Measurements from ENCODE around the gene RHO.

Gene RHO

DNA sequence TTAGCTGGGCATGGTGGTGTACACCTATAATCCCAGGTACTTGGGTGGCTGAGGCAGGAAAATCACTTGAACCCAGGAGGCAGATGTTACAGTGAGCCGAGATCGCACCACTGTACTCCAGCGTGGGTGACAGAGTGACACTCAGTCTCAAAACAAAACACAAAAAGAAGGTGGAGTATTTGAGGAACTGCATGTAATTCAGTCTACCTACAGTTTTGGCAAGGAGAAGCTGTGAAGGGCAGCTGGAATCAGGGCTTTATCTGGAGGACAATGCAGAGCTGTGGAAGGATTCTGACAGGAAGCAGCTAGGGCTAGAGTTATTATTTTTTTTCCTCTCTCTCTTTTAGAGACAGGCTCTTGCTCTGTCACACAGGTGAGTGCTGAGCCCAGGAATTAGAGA is 21.4 kb downstream of the RHO start:
- Histone ChIP-seq H3K4me3 (ENCODE audit: low read length, poor library complexity, severe bottlenecking) (no peak overlapping the region), H3K4me1 (ENCODE audit: insufficient read depth, low read length, poor library complexity, severe bottlenecking) (no peaks in the 10 kb centered on the region), H3K9me3 (ENCODE audit: insufficient read depth, low read depth, low read length) (no peaks in the 10 kb centered on the region), H3K27me3 (ENCODE audit: insufficient read depth, low read length, poor library complexity, severe bottlenecking) (no peaks in the 10 kb centered on the region), H3K9me2 (replicated peaks; ENCODE audit: low read depth, low read length) (no peaks in the 10 kb centered on the region), H4K20me1 (ENCODE audit: insufficient read depth, low read length, poor library complexity, severe bottlenecking) (no peaks in the 10 kb centered on the region), H3K36me3 (ENCODE audit: insufficient read depth, low read length) (no peaks in the 10 kb centered on the region), H3K9ac (ENCODE audit: low read depth, low read length, poor library complexity, severe bottlenecking) (peak overlapping the region; percentile 11), H3K79me2 (ENCODE audit: insufficient read depth, low read length) (no peaks in the 10 kb centered on the region), H2AFZ (ENCODE audit: low read length) (no peak overlapping the region), H3K4me2 (ENCODE audit: low read depth, low read length, poor library complexity, severe bottlenecking) (no peak overlapping the region), H3F3A (ENCODE audit: low read depth) (no peaks in the 10 kb centered on the region)
- TF ChIP-seq CTCF (conservative IDR thresholded peaks at IDR 0.05; ENCODE audit: low read length) (no peak), EZH2phosphoT487 (IDR thresholded peaks at IDR 0.05; ENCODE audit: borderline replicate concordance) (no peak)

DNA sequence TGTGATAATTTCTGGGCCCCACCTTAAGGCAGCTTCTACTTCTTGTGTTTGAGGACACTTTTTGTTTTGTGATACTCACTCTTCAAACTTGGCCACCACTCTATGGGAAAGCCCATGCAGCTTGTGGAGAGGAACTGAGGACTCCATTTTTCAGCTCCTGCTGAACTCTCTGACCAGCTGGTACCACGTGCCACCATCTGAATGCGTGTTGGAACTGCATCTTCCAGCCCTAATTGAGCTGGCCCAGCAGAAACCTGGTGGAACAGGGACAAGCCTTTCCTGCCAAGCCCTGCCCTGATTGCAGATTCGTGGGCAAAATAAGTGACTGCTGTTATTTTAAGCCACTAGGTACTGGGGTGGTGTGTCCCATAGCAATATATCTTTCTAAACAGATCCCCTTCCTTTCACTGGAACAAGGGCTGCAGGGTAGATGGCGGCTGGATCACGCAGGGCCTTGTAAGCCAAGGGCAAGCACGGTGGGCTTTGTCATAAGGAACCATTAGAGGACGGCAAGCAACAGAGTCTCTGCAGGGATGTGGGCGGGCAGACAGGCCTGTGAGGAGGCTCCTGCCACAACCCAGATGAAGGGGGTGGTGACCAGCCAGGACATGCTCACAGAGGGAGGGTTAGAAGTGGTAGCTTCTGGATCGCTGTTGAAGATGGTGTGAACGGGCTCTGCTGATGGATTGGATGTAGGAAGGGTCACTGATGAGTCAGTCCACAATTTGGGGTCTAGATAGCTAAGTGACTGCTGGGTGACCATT is 24.0 kb downstream of the RHO start:
- Histone ChIP-seq H4K20me1 (ENCODE audit: insufficient read depth, low read length, poor library complexity, severe bottlenecking) (no peaks in the 10 kb centered on the region), H3K9ac (ENCODE audit: low read depth, low read length, poor library complexity, severe bottlenecking) (no peak overlapping the region), H3K9me3 (ENCODE audit: insufficient read depth, low read depth, low read length) (no peaks in the 10 kb centered on the region)

DNA sequence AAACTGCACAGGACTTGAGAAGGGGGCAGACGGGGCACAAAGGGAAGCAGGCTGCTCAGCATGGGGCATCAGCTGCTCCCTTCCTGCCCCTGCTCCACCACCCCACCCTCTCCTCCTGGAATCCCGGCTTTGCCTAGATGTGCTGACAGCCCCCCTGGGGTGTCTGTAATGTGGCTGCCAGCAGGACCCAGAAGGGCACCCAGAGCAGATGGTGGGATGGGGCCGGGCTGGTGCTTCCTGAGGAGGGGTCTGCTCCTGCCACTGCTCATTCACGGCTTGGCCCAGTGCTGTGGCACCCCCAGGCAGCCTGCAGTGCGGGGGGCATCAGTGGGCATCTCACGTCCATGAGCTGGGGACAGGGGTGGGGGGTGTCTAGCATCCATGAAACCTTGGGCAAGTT is 24.7 kb downstream of the RHO start:
- Histone ChIP-seq H2AFZ (ENCODE audit: low read length) (no peak overlapping the region), H3K4me3 (ENCODE audit: low read length, poor library complexity, severe bottlenecking) (no peak overlapping the region), H4K20me1 (ENCODE audit: insufficient read depth, low read length, poor library complexity, severe bottlenecking) (no peaks in the 10 kb centered on the region), H3K9me3 (ENCODE audit: insufficient read depth, low read depth, low read length) (no peaks in the 10 kb centered on the region), H3K27me3 (ENCODE audit: insufficient read depth, low read length, poor library complexity, severe bottlenecking) (no peaks in the 10 kb centered on the region), H3K36me3 (ENCODE audit: insufficient read depth, low read length) (peaks cover 14% of the 10 kb centered on the region; the same call in 1 of the 2 replicates), H3K79me2 (ENCODE audit: insufficient read depth, low read length) (no peaks in the 10 kb centered on the region), H3K4me1 (ENCODE audit: insufficient read depth, low read length, poor library complexity, severe bottlenecking) (peaks cover 2% of the 10 kb centered on the region), H3K9me2 (replicated peaks; ENCODE audit: low read depth, low read length) (no peaks in the 10 kb centered on the region), H3F3A (ENCODE audit: low read depth) (no peaks in the 10 kb centered on the region), H3K9ac (ENCODE audit: low read depth, low read length, poor library complexity, severe bottlenecking) (no peak overlapping the region), H3K4me2 (ENCODE audit: low read depth, low read length, poor library complexity, severe bottlenecking) (no peak overlapping the region)
- TF ChIP-seq EZH2phosphoT487 (IDR thresholded peaks at IDR 0.05; ENCODE audit: borderline replicate concordance) (no peak), CTCF (conservative IDR thresholded peaks at IDR 0.05; ENCODE audit: low read length) (no peak)

More for the DNA sequence above, 24.0 kb downstream of the RHO start:
- H3K4me1 ChIP-seq (ENCODE audit: insufficient read depth, low read length, poor library complexity, severe bottlenecking), result no peaks in the 10 kb centered on the region
- H3K79me2 ChIP-seq (ENCODE audit: insufficient read depth, low read length), result no peaks in the 10 kb centered on the region
- no peak overlapping the region for H3K4me2 ChIP-seq (ENCODE audit: low read depth, low read length, poor library complexity, severe bottlenecking)
- H3K27me3 ChIP-seq (ENCODE audit: insufficient read depth, low read length, poor library complexity, severe bottlenecking), result no peaks in the 10 kb centered on the region
- H3K4me3 ChIP-seq (ENCODE audit: low read length, poor library complexity, severe bottlenecking), result no peak overlapping the region
- H3K9me2 ChIP-seq (replicated peaks; ENCODE audit: low read depth, low read length), result no peaks in the 10 kb centered on the region
- no peak for TF ChIP-seq EZH2phosphoT487 (IDR thresholded peaks at IDR 0.05; ENCODE audit: borderline replicate concordance)
- TF ChIP-seq CTCF (conservative IDR thresholded peaks at IDR 0.05; ENCODE audit: low read length), result no peak
- no peaks in the 10 kb centered on the region for H3F3A ChIP-seq (ENCODE audit: low read depth)
- H3K36me3 ChIP-seq (ENCODE audit: insufficient read depth, low read length), result peaks cover 10% of the 10 kb centered on the region; the same call in 1 of the 2 replicates
- no peak overlapping the region for H2AFZ ChIP-seq (ENCODE audit: low read length)
